ENCODE measurements around the gene PTPRN2. TPM values are rescaled to one million over a fixed set of nuclear protein-coding genes. Genes with fewer than 3 reads are reported as not detected.

PTPRN2 gene
- total RNA-seq, 1 experiment from 2014 or later, result 0.11 TPM

DNA sequence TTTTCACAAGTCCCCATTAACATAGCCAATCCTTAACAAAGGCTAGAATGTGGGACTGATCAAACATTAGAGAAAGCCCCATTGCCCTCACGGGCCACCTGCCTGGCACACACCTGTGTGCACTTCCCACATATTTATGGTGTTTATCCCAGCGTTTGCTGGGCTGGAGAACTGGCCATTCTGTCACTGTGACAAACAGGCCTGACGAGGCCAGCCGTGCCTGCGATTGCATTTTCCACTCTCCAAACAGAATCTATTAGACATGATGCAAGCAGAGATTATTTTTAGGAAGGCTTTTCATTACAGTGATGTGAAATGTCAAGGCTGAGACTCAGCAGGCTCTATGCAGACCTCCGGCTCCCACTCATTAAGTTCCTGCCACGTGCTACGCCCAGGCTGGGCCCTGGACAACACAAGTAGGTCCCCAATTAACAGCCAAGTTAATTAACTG lies 20.4 kb downstream of the PTPRN2 start:
- peaks cover 74% of the 10 kb centered on the region for H3K27me3 ChIP-seq (replicated peaks; ENCODE audit: insufficient read depth, low read depth, low read length, poor library complexity)
- CTCF ChIA-PET, result no interaction called here
- H3K27ac ChIP-seq (ENCODE audit: low read depth, low read length, poor library complexity, severe bottlenecking), result no peak overlapping the region
- DNase-seq (ENCODE audit: low spot score), result no peak
- POLR2A ChIA-PET (ENCODE audit: low non-redundant PET), result no interaction called here
- no peaks in the 10 kb centered on the region for H3K36me3 ChIP-seq (ENCODE audit: insufficient read depth, low read length, poor library complexity, severe bottlenecking)
- intact Hi-C loops (cut with micrococcal nuclease; ENCODE audit: unreplicated experiment), result no loop called here
- H3K9me3 ChIP-seq (ENCODE audit: low read depth, low read length, poor library complexity, severe bottlenecking), result no peaks in the 10 kb centered on the region
- TF ChIP-seq, protein P1, sequence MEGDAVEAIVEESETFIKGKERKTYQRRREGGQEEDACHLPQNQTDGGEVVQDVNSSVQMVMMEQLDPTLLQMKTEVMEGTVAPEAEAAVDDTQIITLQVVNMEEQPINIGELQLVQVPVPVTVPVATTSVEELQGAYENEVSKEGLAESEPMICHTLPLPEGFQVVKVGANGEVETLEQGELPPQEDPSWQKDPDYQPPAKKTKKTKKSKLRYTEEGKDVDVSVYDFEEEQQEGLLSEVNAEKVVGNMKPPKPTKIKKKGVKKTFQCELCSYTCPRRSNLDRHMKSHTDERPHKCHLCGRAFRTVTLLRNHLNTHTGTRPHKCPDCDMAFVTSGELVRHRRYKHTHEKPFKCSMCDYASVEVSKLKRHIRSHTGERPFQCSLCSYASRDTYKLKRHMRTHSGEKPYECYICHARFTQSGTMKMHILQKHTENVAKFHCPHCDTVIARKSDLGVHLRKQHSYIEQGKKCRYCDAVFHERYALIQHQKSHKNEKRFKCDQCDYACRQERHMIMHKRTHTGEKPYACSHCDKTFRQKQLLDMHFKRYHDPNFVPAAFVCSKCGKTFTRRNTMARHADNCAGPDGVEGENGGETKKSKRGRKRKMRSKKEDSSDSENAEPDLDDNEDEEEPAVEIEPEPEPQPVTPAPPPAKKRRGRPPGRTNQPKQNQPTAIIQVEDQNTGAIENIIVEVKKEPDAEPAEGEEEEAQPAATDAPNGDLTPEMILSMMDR (conservative IDR thresholded peaks at IDR 0.05; ENCODE audit: low read depth, low read length), result no peak
- no peak for TF ChIP-seq EZH2 (IDR thresholded peaks at IDR 0.05; ENCODE audit: borderline replicate concordance, low read depth, low read length, poor library complexity, severe bottlenecking)
- BruUV-seq (replicated peaks), result no TSS peak
- no peaks in the 10 kb centered on the region for H3K4me1 ChIP-seq (ENCODE audit: insufficient read depth, low read length, poor library complexity, severe bottlenecking)
- H3K4me3 ChIP-seq (ENCODE audit: low read depth, low read length, poor library complexity, severe bottlenecking), result no peak overlapping the region

DNA sequence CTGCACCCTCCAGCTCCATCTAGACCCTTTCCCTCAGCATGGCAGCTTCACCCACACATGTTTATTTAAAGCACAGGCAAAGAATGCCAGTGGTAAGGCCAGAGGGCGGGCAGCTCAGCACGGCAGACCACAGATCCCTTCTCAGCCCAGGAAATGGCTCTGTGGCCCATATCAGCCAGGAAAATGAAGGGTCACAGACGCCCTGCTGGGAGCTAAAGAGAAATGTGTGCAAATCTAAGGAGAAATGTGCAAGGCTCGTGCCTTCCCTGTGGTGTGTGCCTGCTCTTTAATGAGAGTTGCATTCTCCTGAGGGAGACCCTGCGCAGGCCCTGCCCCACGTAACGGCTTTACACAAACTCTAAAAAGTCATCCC lies 23.0 kb downstream of the PTPRN2 start:
- intact Hi-C loops (cut with micrococcal nuclease; ENCODE audit: unreplicated experiment), result no loop called here
- H3K4me3 ChIP-seq (ENCODE audit: low read depth, low read length, poor library complexity, severe bottlenecking), result no peak overlapping the region
- ChIA-PET CTCF (no interaction called here), POLR2A (ENCODE audit: low non-redundant PET) (no interaction called here)
- no peaks in the 10 kb centered on the region for H3K4me1 ChIP-seq (ENCODE audit: insufficient read depth, low read length, poor library complexity, severe bottlenecking)
- no peak overlapping the region for H3K27ac ChIP-seq (ENCODE audit: low read depth, low read length, poor library complexity, severe bottlenecking)
- DNase-seq (ENCODE audit: low spot score), result no peak
- H3K9me3 ChIP-seq (ENCODE audit: low read depth, low read length, poor library complexity, severe bottlenecking), result no peaks in the 10 kb centered on the region
- H3K36me3 ChIP-seq (ENCODE audit: insufficient read depth, low read length, poor library complexity, severe bottlenecking), result no peaks in the 10 kb centered on the region
- peaks cover 68% of the 10 kb centered on the region for H3K27me3 ChIP-seq (replicated peaks; ENCODE audit: insufficient read depth, low read depth, low read length, poor library complexity)
- TF ChIP-seq EZH2 (IDR thresholded peaks at IDR 0.05; ENCODE audit: borderline replicate concordance, low read depth, low read length, poor library complexity, severe bottlenecking), result no peak
- TF ChIP-seq, protein P1 (conservative IDR thresholded peaks at IDR 0.05; ENCODE audit: low read depth, low read length), result no peak
- no TSS peak for BruUV-seq (replicated peaks)

DNA sequence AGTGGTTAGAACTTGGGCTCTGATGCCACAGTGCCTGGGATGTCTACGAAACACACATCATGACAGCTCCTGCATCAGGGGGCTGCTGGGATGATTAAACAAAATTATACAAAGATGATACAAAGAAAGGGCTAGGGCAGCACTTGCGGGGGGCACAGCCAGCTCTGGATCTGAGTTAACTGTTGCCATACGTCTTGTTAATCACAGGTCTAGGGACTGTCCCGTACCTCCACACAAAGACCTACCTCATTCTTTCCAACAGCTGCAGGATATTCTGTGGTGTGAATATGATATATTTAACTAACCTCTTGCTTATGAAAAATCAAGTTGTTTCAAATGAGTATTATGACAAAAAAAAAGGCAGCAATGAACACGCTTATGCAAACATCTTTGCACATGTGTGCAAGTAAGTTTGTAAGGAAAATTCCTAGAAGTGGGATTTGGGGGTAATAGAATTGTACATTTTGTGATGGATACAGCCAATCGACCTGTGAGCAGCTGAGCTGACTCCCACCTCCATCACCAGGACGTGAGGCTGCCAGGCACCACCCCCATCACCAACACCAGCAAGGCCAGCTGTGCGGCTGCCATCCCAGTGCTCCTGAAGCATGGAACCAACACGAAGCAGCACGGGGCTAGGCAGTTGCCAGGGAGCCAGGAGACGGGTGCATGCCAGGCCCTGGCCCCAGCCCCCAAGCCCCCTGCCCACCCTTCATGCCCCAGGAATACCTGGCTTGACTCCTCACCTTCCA lies 23.5 kb downstream of the PTPRN2 start:
- BruUV-seq (replicated peaks), result no TSS peak
- no peaks in the 10 kb centered on the region for H3K4me1 ChIP-seq (ENCODE audit: insufficient read depth, low read length, poor library complexity, severe bottlenecking)
- peaks cover 64% of the 10 kb centered on the region for H3K27me3 ChIP-seq (replicated peaks; ENCODE audit: insufficient read depth, low read depth, low read length, poor library complexity)
- no peak for DNase-seq (ENCODE audit: low spot score)
- H3K9me3 ChIP-seq (ENCODE audit: low read depth, low read length, poor library complexity, severe bottlenecking), result no peaks in the 10 kb centered on the region
- intact Hi-C loops (cut with micrococcal nuclease; ENCODE audit: unreplicated experiment), result no loop called here
- H3K36me3 ChIP-seq (ENCODE audit: insufficient read depth, low read length, poor library complexity, severe bottlenecking), result no peaks in the 10 kb centered on the region
- H3K4me3 ChIP-seq (ENCODE audit: low read depth, low read length, poor library complexity, severe bottlenecking), result no peak overlapping the region
- H3K27ac ChIP-seq (ENCODE audit: low read depth, low read length, poor library complexity, severe bottlenecking), result no peak overlapping the region
- ChIA-PET CTCF (no interaction called here), POLR2A (ENCODE audit: low non-redundant PET) (no interaction called here)
- TF ChIP-seq, protein P1 (conservative IDR thresholded peaks at IDR 0.05; ENCODE audit: low read depth, low read length), result no peak
- no peak for TF ChIP-seq EZH2 (IDR thresholded peaks at IDR 0.05; ENCODE audit: borderline replicate concordance, low read depth, low read length, poor library complexity, severe bottlenecking)

Measured in A673 (cell line).